ENCODE data around the gene GTSF1L. TPM values are rescaled to one million over a fixed set of nuclear protein-coding genes. Genes with fewer than 3 reads are reported as not detected.

GTSF1L gene
- total RNA-seq, 1 experiment from 2014 or later = not detected

Other genes with a start within 250 kb of the GTSF1L start
- 0.07 TPM in 1 of 2 replicates, not detected in the other for gene L3MBTL1, start 219.3 kb downstream of the GTSF1L start, total RNA-seq (2014; rRNA removed; shearing (Covaris generic))
- not detected in 2 replicates for gene SGK2, start 168.0 kb downstream of the GTSF1L start, total RNA-seq (2014; rRNA removed; shearing (Covaris generic))
- 12.9 and 13.7 TPM in 2 replicates for gene IFT52, start 136.1 kb downstream of the GTSF1L start, total RNA-seq (2014; rRNA removed; shearing (Covaris generic))
- 29.7 and 40.4 TPM in 2 replicates for gene MYBL2, start 59.9 kb downstream of the GTSF1L start, total RNA-seq (2014; rRNA removed; shearing (Covaris generic))
- 3.5 and 8.3 TPM in 2 replicates for gene TOX2, start 187.8 kb upstream of the GTSF1L start, total RNA-seq (2014; rRNA removed; shearing (Covaris generic))